CD4-positive, alpha-beta T cell (primary cell): ENCODE results near the gene SH3RF2. TPM values are rescaled to one million over a fixed set of nuclear protein-coding genes. Genes with fewer than 3 reads are reported as not detected.

ENCODE experiments used
- ATAC-seq: fragments of 200-7000 bp; cut with Tn5 transposase; one replicate; pipeline ENCODE4 v1.10.0; 2022; ENCODE audit warnings: mild to moderate bottlenecking; ENCODE audit not compliant: poor library complexity
- CTCF ChIA-PET: fragments of 350-600 bp; sonication (Branson Sonifier 250); formaldehyde crosslinking; loops from one replicate; lab custom pipeline; 2021; ENCODE audit warnings: antibody characterized with exemption, inconsistent platforms; lab: Charles Lee
- POLR2A ChIA-PET: fragments of 350-600 bp; sonication (Branson Sonifier 250); formaldehyde crosslinking; loops from one replicate; lab custom pipeline; 2021; ENCODE audit warnings: antibody characterized with exemption, inconsistent platforms; lab: Charles Lee
- DNase-seq, 14 experiments: peaks; one replicate each; pipeline ENCODE4 v3.0.0-alpha.2; 2013 to 2020; ENCODE audit warnings: mixed read lengths in 2 of 14
- H3K27ac ChIP-seq, 2 donors: one replicate each; pipeline versions ENCODE4 v1.5.1 to v1.7.0; 2013; ENCODE audit warnings: low read length in 2 of 2, low read depth in 1 of 2, mild to moderate bottlenecking in 1 of 2
- H3K27me3 ChIP-seq, 2 experiments: 1 replicate in 1 of 2; 2 replicates in 1 of 2; pipeline versions ENCODE4 v1.6.1 to v1.7.0; 2013; ENCODE audit warnings: low read length in 2 of 2, control low read depth in 1 of 2, mild to moderate bottlenecking in 1 of 2, moderate library complexity in 1 of 2; ENCODE audit not compliant: insufficient read depth in 2 of 2, control insufficient read depth in 1 of 2
- H3K36me3 ChIP-seq: one replicate; pipeline ENCODE4 v1.6.1; 2013; ENCODE audit warnings: low read length, control low read depth; ENCODE audit not compliant: insufficient read depth
- H3K4me1 ChIP-seq: one replicate; pipeline ENCODE4 v1.6.1; 2013; ENCODE audit warnings: low read length, control low read depth; ENCODE audit not compliant: insufficient read depth
- H3K4me3 ChIP-seq: one replicate; pipeline ENCODE4 v1.5.1; 2013; ENCODE audit warnings: mild to moderate bottlenecking, low read length, moderate library complexity
- H3K9me3 ChIP-seq, 2 experiments: 1 replicate in 1 of 2; 2 replicates in 1 of 2; pipeline versions ENCODE4 v1.6.1 to v1.7.0; 2013; ENCODE audit warnings: low read length in 2 of 2, mild to moderate bottlenecking in 2 of 2, control low read depth in 1 of 2, moderate library complexity in 1 of 2; ENCODE audit not compliant: control insufficient read depth in 1 of 2, insufficient read depth in 1 of 2
- H3K27ac Mint-ChIP-seq: one replicate; pipeline ENCODE4 v1.8.0; 2020; ENCODE audit warnings: mixed read lengths
- H3K27me3 Mint-ChIP-seq: one replicate; pipeline ENCODE4 v1.8.0; 2021; ENCODE audit warnings: mixed read lengths
- H3K36me3 Mint-ChIP-seq: one replicate; pipeline ENCODE4 v1.8.0; 2021; ENCODE audit warnings: low read depth, mixed read lengths
- H3K4me1 Mint-ChIP-seq: one replicate; pipeline ENCODE4 v1.8.0; 2021; ENCODE audit warnings: low read depth, mixed read lengths
- H3K4me3 Mint-ChIP-seq: one replicate; pipeline ENCODE4 v1.8.0; 2020; ENCODE audit warnings: mild to moderate bottlenecking, mixed read lengths
- H3K9me3 Mint-ChIP-seq: one replicate; pipeline ENCODE4 v1.8.0; 2020; ENCODE audit warnings: mixed read lengths
- intact Hi-C, 2 experiments: fragments of 100-400 bp; cut with DNase I in 1 of 2; cut with micrococcal nuclease in 1 of 2; formaldehyde crosslinking; loops; one replicate each; pipeline versions ENCODE4 v1.15.1 to v1.9.0; 2023 to 2025; cut with DNase I, micrococcal nuclease
- total RNA-seq, 174 experiments: library from RNA in 2 of 174; stranded (reverse) in 2 of 174; gene quantifications; one replicate each; pipeline ENCODE4 v1.2.3 and lab custom pipeline; 2021 to 2026
- TF ChIP-seq, protein P1 (sequence below): fragments of 200-600 bp; IDR thresholded peaks from one replicate; pipeline ENCODE4 v1.8.0; 2022; ENCODE audit warnings: antibody characterized with exemption, mild to moderate bottlenecking

Gene SH3RF2
- total RNA-seq, 2 experiments from 2014 or later, result 0.11 to 0.42 TPM

DNA sequence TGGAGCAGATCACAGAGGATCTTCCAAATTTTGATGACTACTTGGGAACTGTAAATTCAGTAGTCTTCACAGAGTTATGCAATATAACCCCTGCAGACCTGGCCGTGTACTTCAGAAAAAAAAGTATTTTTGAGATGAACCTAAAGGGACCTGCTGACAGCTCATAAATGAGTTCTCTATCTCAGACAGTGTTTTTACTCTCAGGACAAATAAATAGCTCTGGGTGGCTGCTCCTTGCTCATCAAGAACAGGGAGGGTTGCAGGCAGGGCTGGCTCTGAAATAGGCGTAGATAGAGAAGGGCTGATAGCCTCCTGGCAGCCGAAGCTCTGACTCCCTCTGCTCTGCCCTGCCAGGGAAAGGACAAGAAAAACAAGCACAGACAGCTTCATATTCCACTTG lies 104.1 kb downstream of the SH3RF2 start:
- H3K27me3 Mint-ChIP-seq, result no peaks in the 10 kb centered on the region
- POLR2A ChIA-PET, result no interaction called here
- no peak for ATAC-seq

GRCh38 chr5:146041180-146041789 lies 104.9 kb downstream of the SH3RF2 start:
- Mint-ChIP-seq H3K9me3 (no peaks in the 10 kb centered on the region), H3K4me3 (no peak overlapping the region), H3K27ac (no peak overlapping the region), H3K27me3 (no peaks in the 10 kb centered on the region), H3K4me1 (no peaks in the 10 kb centered on the region), H3K36me3 (no peaks in the 10 kb centered on the region)
- no peak for ATAC-seq
- intact Hi-C loops, result no loop called here
- DNase-seq, result no peak
- Histone ChIP-seq H3K4me3 (no peak overlapping the region), H3K36me3 (no peaks in the 10 kb centered on the region), H3K27me3 (peaks cover 0 to 2% of the 10 kb centered on the region in 2 experiments), H3K4me1 (no peaks in the 10 kb centered on the region), H3K27ac (no peak overlapping the region), H3K9me3 (no peaks in the 10 kb centered on the region)
- CTCF ChIA-PET, result no interaction called here
- POLR2A ChIA-PET, result no interaction called here
- TF ChIP-seq, protein P1, sequence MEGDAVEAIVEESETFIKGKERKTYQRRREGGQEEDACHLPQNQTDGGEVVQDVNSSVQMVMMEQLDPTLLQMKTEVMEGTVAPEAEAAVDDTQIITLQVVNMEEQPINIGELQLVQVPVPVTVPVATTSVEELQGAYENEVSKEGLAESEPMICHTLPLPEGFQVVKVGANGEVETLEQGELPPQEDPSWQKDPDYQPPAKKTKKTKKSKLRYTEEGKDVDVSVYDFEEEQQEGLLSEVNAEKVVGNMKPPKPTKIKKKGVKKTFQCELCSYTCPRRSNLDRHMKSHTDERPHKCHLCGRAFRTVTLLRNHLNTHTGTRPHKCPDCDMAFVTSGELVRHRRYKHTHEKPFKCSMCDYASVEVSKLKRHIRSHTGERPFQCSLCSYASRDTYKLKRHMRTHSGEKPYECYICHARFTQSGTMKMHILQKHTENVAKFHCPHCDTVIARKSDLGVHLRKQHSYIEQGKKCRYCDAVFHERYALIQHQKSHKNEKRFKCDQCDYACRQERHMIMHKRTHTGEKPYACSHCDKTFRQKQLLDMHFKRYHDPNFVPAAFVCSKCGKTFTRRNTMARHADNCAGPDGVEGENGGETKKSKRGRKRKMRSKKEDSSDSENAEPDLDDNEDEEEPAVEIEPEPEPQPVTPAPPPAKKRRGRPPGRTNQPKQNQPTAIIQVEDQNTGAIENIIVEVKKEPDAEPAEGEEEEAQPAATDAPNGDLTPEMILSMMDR, result no peak

More for the DNA sequence above, 104.1 kb downstream of the SH3RF2 start:
- H3K36me3 Mint-ChIP-seq, result no peaks in the 10 kb centered on the region
- no peaks in the 10 kb centered on the region for H3K9me3 ChIP-seq
- DNase-seq, result no peak
- H3K27ac ChIP-seq, result no peak overlapping the region
- CTCF ChIA-PET, result no interaction called here
- no peak overlapping the region for H3K4me3 ChIP-seq
- H3K27ac Mint-ChIP-seq, result no peak overlapping the region
- H3K27me3 ChIP-seq, result peaks cover 0 to 2% of the 10 kb centered on the region in 2 experiments
- no peaks in the 10 kb centered on the region for H3K36me3 ChIP-seq
- TF ChIP-seq, protein P1, result no peak
- H3K4me1 ChIP-seq, result no peaks in the 10 kb centered on the region
- intact Hi-C loops, result no loop called here
- H3K4me3 Mint-ChIP-seq, result no peak overlapping the region
- H3K9me3 Mint-ChIP-seq, result no peaks in the 10 kb centered on the region
- H3K4me1 Mint-ChIP-seq, result no peaks in the 10 kb centered on the region

DNA sequence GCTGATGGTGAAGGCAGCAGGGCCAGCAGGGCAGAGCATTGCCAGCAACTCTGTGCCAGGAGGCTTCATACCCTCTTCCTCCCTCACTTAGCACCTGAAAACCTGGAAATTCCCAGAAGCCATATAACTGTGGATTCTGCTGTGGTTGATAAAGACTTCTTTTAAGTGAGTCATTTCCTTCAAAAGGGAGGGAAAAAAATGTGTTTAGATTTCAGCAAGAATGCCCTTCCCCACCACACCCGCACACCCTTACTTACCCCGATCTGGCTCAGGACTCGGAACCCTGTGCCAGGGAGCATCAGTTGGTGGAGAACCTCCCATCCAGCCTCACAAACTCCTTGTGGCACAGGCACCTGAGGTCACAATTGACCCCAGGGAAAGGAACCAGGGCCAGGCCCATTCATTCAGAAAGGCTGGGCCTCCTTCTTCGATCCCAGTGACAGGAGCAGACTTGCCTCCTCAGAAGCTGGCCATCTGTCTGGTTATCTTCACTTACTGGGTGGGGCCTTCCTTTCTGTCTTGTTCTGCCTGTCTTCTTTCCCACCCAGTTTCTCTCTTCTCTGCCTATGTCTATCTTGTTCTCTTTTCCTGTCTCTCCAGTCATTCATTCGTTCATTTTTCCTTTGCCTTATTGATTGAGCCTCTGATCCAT lies 106.4 kb downstream of the SH3RF2 start:
- H3K36me3 ChIP-seq, result no peaks in the 10 kb centered on the region
- DNase-seq (no peak), ATAC-seq (no peak)
- no peaks in the 10 kb centered on the region for H3K9me3 ChIP-seq
- TF ChIP-seq, protein P1, result no peak
- Mint-ChIP-seq H3K4me1 (no peaks in the 10 kb centered on the region), H3K4me3 (no peak overlapping the region), H3K9me3 (no peaks in the 10 kb centered on the region), H3K27ac (no peak overlapping the region), H3K36me3 (no peaks in the 10 kb centered on the region), H3K27me3 (no peaks in the 10 kb centered on the region)
- no peaks in the 10 kb centered on the region for H3K4me1 ChIP-seq
- intact Hi-C loops, result no loop called here
- H3K27ac ChIP-seq, result no peak overlapping the region
- H3K4me3 ChIP-seq, result no peak overlapping the region
- peaks cover 0 to 2% of the 10 kb centered on the region in 2 experiments for H3K27me3 ChIP-seq
- ChIA-PET CTCF (no interaction called here), POLR2A (no interaction called here)
